Neuronal stem cell (in vitro differentiated cells): ENCODE results near the gene FOXL1. TPM values are rescaled to one million over a fixed set of nuclear protein-coding genes. Genes with fewer than 3 reads are reported as not detected.

Source experiments
- DNase-seq: peaks from one replicate; pipeline ENCODE4 v3.0.0-alpha.2; 2013; ENCODE audit warnings: low spot score
- H2AFZ ChIP-seq: one replicate; pipeline ENCODE4 v1.6.1; 2013; ENCODE audit warnings: mild to moderate bottlenecking, low read length, inconsistent platforms
- H2AK5ac ChIP-seq: 2 replicates; pipeline ENCODE4 v1.6.1; 2013; ENCODE audit warnings: low read depth, mild to moderate bottlenecking, inconsistent platforms, low read length, moderate library complexity, mixed read lengths
- H2BK120ac ChIP-seq: 2 replicates; pipeline ENCODE4 v1.6.1; 2013; ENCODE audit warnings: low read depth, mild to moderate bottlenecking, inconsistent platforms, low read length, moderate library complexity, mixed read lengths
- H2BK12ac ChIP-seq: one replicate; pipeline ENCODE4 v1.6.1; 2013; ENCODE audit warnings: low read length, inconsistent platforms
- H2BK15ac ChIP-seq: 2 replicates; pipeline ENCODE4 v1.6.1; 2013; ENCODE audit warnings: mild to moderate bottlenecking, low read length, inconsistent platforms, mixed read lengths
- H2BK5ac ChIP-seq: one replicate; pipeline ENCODE4 v1.6.1; 2013; ENCODE audit warnings: inconsistent platforms, mild to moderate bottlenecking, low read length, moderate library complexity
- H3K14ac ChIP-seq: one replicate; pipeline ENCODE4 v1.6.1; 2013; ENCODE audit warnings: low read length, inconsistent platforms
- H3K18ac ChIP-seq: 2 replicates; pipeline ENCODE4 v1.6.1; 2013; ENCODE audit warnings: low read length, inconsistent platforms
- H3K23ac ChIP-seq: 2 replicates; pipeline ENCODE4 v1.6.1; 2013; ENCODE audit warnings: low read depth, mild to moderate bottlenecking, mixed read lengths, low read length, inconsistent platforms; ENCODE audit not compliant: poor library complexity
- H3K27ac ChIP-seq: replicated peaks from 3 replicates; pipeline ENCODE4 v1.5.1; 2013; ENCODE audit warnings: low read length, inconsistent platforms
- H3K27me3 ChIP-seq, 3 experiments: 2 replicates each; pipeline ENCODE4 v1.6.1; 2013; ENCODE audit warnings: low read length in 3 of 3, mild to moderate bottlenecking in 2 of 3, inconsistent platforms in 1 of 3, low read depth in 1 of 3, mixed read lengths in 1 of 3, moderate library complexity in 1 of 3; ENCODE audit not compliant: control insufficient read depth in 3 of 3, insufficient read depth in 3 of 3
- H3K36me3 ChIP-seq, 2 donors: replicated peaks in 1 of 2; 2 replicates each; pipeline ENCODE4 v1.6.1; 2013; ENCODE audit warnings: low read length in 2 of 2; ENCODE audit not compliant: control insufficient read depth in 2 of 2, insufficient read depth in 2 of 2
- H3K4ac ChIP-seq: 2 replicates; pipeline ENCODE4 v1.6.1; 2013; ENCODE audit warnings: inconsistent platforms, mild to moderate bottlenecking, low read length, moderate library complexity
- H3K4me1 ChIP-seq, 2 donors: 1 replicate in 1 of 2; 2 replicates in 1 of 2; pipeline ENCODE4 v1.6.1; 2013; ENCODE audit warnings: low read length in 2 of 2, low read depth in 1 of 2; ENCODE audit not compliant: control insufficient read depth in 2 of 2, insufficient read depth in 1 of 2
- H3K4me2 ChIP-seq: one replicate; pipeline ENCODE4 v1.6.1; 2013; ENCODE audit warnings: mild to moderate bottlenecking, low read length, inconsistent platforms; ENCODE audit not compliant: insufficient read depth, poor library complexity, severe bottlenecking
- H3K4me3 ChIP-seq, 2 donors: 2 replicates each; pipeline ENCODE4 v1.5.1; 2013; ENCODE audit warnings: low read length in 2 of 2, mild to moderate bottlenecking in 2 of 2, inconsistent platforms in 1 of 2, moderate library complexity in 1 of 2
- H3K79me1 ChIP-seq: one replicate; pipeline ENCODE4 v1.6.1; 2013; ENCODE audit warnings: low read depth, mild to moderate bottlenecking, inconsistent platforms, low read length, moderate library complexity
- H3K9ac ChIP-seq: one replicate; pipeline ENCODE4 v1.6.1; 2013; ENCODE audit warnings: mild to moderate bottlenecking, low read depth, low read length, inconsistent platforms; ENCODE audit not compliant: poor library complexity
- H3K9me3 ChIP-seq, 2 donors: replicated peaks in 1 of 2; 2 replicates each; pipeline versions ENCODE3 to v1.6.1; 2013; ENCODE audit warnings: low read length in 2 of 2, mild to moderate bottlenecking in 2 of 2, inconsistent platforms in 1 of 2, low read depth in 1 of 2, mixed read lengths in 1 of 2, moderate library complexity in 1 of 2; ENCODE audit not compliant: control insufficient read depth in 2 of 2, insufficient read depth in 1 of 2
- H4K8ac ChIP-seq: one replicate; pipeline ENCODE4 v1.6.1; 2013; ENCODE audit warnings: low read depth, mild to moderate bottlenecking, inconsistent platforms, low read length, moderate library complexity
- H4K91ac ChIP-seq: one replicate; pipeline ENCODE4 v1.6.1; 2013; ENCODE audit warnings: low read length, low read depth, mild to moderate bottlenecking, inconsistent platforms; ENCODE audit not compliant: poor library complexity
- WGBS, 2 donors: extraction: QIAGEN DNeasy Blood & Tissue Kit; methylation state at CpG; one replicate each; pipeline ENCODE4 v1.1.7; 2013; ENCODE audit warnings: missing lambda C conversion rate in 2 of 2, mixed read lengths in 1 of 2; ENCODE audit not compliant: insufficient read length in 2 of 2, insufficient replicate concordance in 1 of 2; ENCODE audit errors: extremely low coverage in 2 of 2; 5-methylcytosine and 5-hydroxymethylcytosine counted together
- polyA plus RNA-seq, 2 experiments: library from polyadenylated mRNA; stranded (reverse); fragments of 200-250 nt; gene quantifications; one replicate each; pipeline ENCODE4 v1.2.3, GENCODE V29; 2013

Gene FOXL1
- 0.04 TPM for polyA plus RNA-seq (2013, experiment 1 of 2)
- polyA plus RNA-seq (2013, experiment 2 of 2): 0.07 TPM

GRCh38 chr16:86578061-86578599 is at the start of gene FOXL1:
FOXL1 (plus strand) TSS chr16:86578549; CDS start chr16:86578724, 175 bp downstream.
- Histone ChIP-seq H2BK120ac (no peak within 1 kb of the TSS), H3K4ac (no peak within 1 kb of the TSS), H3K9me3 (peaks cover 0 to 1% of the 10 kb centered on the region in 2 donors), H3K27ac (no peak within 1 kb of the TSS), H4K8ac (peak within 1 kb of the TSS; percentile 78), H4K91ac (no peak within 1 kb of the TSS), H2AFZ (peak within 1 kb of the TSS; percentile 33), H3K4me2 (peak within 1 kb of the TSS; percentile 64), H3K27me3 (peaks cover 50 to 100% (median 80%) of the 10 kb centered on the region in 3 experiments), H3K14ac (peak within 1 kb of the TSS; percentile 31), H3K36me3 (no peaks in the 10 kb centered on the region), H3K4me1 (peaks cover 0 to 16% of the 10 kb centered on the region in 2 donors), H3K18ac (peak within 1 kb of the TSS; percentile 81), H3K4me3 (peak within 1 kb of the TSS in 1 of 2 donors; percentile 59), H3K9ac (peak within 1 kb of the TSS; percentile 82), H3K79me1 (no peaks in the 10 kb centered on the region), H2BK12ac (peak within 1 kb of the TSS; percentile 81), H2BK5ac (peak within 1 kb of the TSS; percentile 32), H3K23ac (peak within 1 kb of the TSS; percentile 50), H2AK5ac (no peak within 1 kb of the TSS), H2BK15ac (no peak within 1 kb of the TSS)
- no CpG with 5 or more reads among the region's 13 CpGs for WGBS, 2 donors
- DNase-seq: no peak

GRCh38 chr16:86529160-86529559 is 49.2 kb upstream of the FOXL1 start:
- no CpG with 5 or more reads among the region's 8 CpGs for WGBS, 2 donors
- H3K79me1 ChIP-seq: no peaks in the 10 kb centered on the region
- DNase-seq: no peak
- no peak overlapping the region for H3K4me3 ChIP-seq
- no peak overlapping the region for H2AFZ ChIP-seq
- no peak overlapping the region for H3K18ac ChIP-seq
- H2AK5ac ChIP-seq: no peak overlapping the region
- H3K36me3 ChIP-seq: peaks cover 2% of the 10 kb centered on the region in 2 donors
- no peak overlapping the region for H4K91ac ChIP-seq
- H4K8ac ChIP-seq: no peak overlapping the region
- no peak overlapping the region for H3K27ac ChIP-seq
- no peak overlapping the region for H2BK12ac ChIP-seq
- no peak overlapping the region for H3K14ac ChIP-seq
- no peak overlapping the region for H3K4me2 ChIP-seq
- H2BK5ac ChIP-seq: no peak overlapping the region
- H3K9me3 ChIP-seq: peaks cover 0 to 7% of the 10 kb centered on the region in 2 donors
- H2BK120ac ChIP-seq: no peak overlapping the region
- no peak overlapping the region for H3K4ac ChIP-seq
- H3K4me1 ChIP-seq: no peaks in the 10 kb centered on the region
- H3K9ac ChIP-seq: no peak overlapping the region
- peaks cover 0 to 3% (median 0%) of the 10 kb centered on the region in 3 experiments for H3K27me3 ChIP-seq
- H2BK15ac ChIP-seq: no peak overlapping the region
- no peak overlapping the region for H3K23ac ChIP-seq

GRCh38 chr16:86530251-86531190 is 47.8 kb upstream of the FOXL1 start:
- no peak overlapping the region for H3K18ac ChIP-seq
- H3K9ac ChIP-seq: no peak overlapping the region
- peak overlapping the region; percentile 17 for H3K14ac ChIP-seq
- no peaks in the 10 kb centered on the region for H3K4me1 ChIP-seq
- no peak overlapping the region for H3K27ac ChIP-seq
- H4K91ac ChIP-seq: no peak overlapping the region
- no peak overlapping the region for H3K4me3 ChIP-seq
- H2BK120ac ChIP-seq: no peak overlapping the region
- no peaks in the 10 kb centered on the region for H3K79me1 ChIP-seq
- H2BK12ac ChIP-seq: no peak overlapping the region
- no peak overlapping the region for H2AK5ac ChIP-seq
- H3K36me3 ChIP-seq: peaks cover 5 to 7% of the 10 kb centered on the region in 2 donors
- H3K9me3 ChIP-seq: peaks cover 0 to 7% of the 10 kb centered on the region in 2 donors
- H3K4me2 ChIP-seq: no peak overlapping the region
- H3K27me3 ChIP-seq: no peaks in the 10 kb centered on the region
- H3K4ac ChIP-seq: no peak overlapping the region
- no peak overlapping the region for H4K8ac ChIP-seq
- H3K23ac ChIP-seq: no peak overlapping the region
- no peak overlapping the region for H2AFZ ChIP-seq
- DNase-seq: no peak
- WGBS, 2 donors: no CpG with 5 or more reads among the region's 31 CpGs
- no peak overlapping the region for H2BK5ac ChIP-seq
- no peak overlapping the region for H2BK15ac ChIP-seq

GRCh38 chr16:86531191-86531545 is 47.2 kb upstream of the FOXL1 start:
- no peak overlapping the region for H3K4me3 ChIP-seq
- no peaks in the 10 kb centered on the region for H3K27me3 ChIP-seq
- H2AK5ac ChIP-seq: no peak overlapping the region
- no peak overlapping the region for H3K23ac ChIP-seq
- no peak overlapping the region for H3K4me2 ChIP-seq
- H4K8ac ChIP-seq: no peak overlapping the region
- H3K4ac ChIP-seq: no peak overlapping the region
- H2AFZ ChIP-seq: no peak overlapping the region
- no peak overlapping the region for H3K14ac ChIP-seq
- H3K36me3 ChIP-seq: peaks cover 5 to 13% of the 10 kb centered on the region in 2 donors
- no peak overlapping the region for H4K91ac ChIP-seq
- no peak overlapping the region for H3K27ac ChIP-seq
- no peak overlapping the region for H2BK5ac ChIP-seq
- no peaks in the 10 kb centered on the region for H3K79me1 ChIP-seq
- no peak overlapping the region for H2BK120ac ChIP-seq
- H2BK15ac ChIP-seq: no peak overlapping the region
- H3K9ac ChIP-seq: no peak overlapping the region
- no CpG with 5 or more reads among the region's 7 CpGs for WGBS, 2 donors
- no peak for DNase-seq
- no peak overlapping the region for H3K18ac ChIP-seq
- peaks cover 0 to 7% of the 10 kb centered on the region in 2 donors for H3K9me3 ChIP-seq
- no peak overlapping the region for H2BK12ac ChIP-seq
- no peaks in the 10 kb centered on the region for H3K4me1 ChIP-seq
